Spleen (tissue), 11 donors: ENCODE measurements around the gene ADAMTS5. TPM values are rescaled to one million over a fixed set of nuclear protein-coding genes. Genes with fewer than 3 reads are reported as not detected.
A peak's percentile ranks its signal among the peaks of the same experiment; 100 is the strongest.

Experiments used
- DNase-seq: peaks from one replicate; pipeline ENCODE4 v3.0.0-alpha.2; 2020
- H3K27ac ChIP-seq, 8 donors: fragments of 200-600 bp; sonication (generic) in 7 of 8; 1 replicate in 4 of 8; 2 replicates in 4 of 8; pipeline versions ENCODE4 v1.5.0 to v1.8.0; 2016 to 2021; ENCODE audit warnings: inconsistent platforms in 4 of 8, mild to moderate bottlenecking in 4 of 8, moderate library complexity in 1 of 8
- H3K27me3 ChIP-seq, 7 donors: fragments of 200-600 bp; sonication (generic) in 6 of 7; replicated peaks in 1 of 7; 1 replicate in 4 of 7; 2 replicates in 3 of 7; pipeline versions ENCODE4 v1.5.0 to v1.8.0; 2016 to 2021; ENCODE audit warnings: inconsistent platforms in 3 of 7, mild to moderate bottlenecking in 1 of 7
- H3K36me3 ChIP-seq, 6 donors: fragments of 200-600 bp; sonication (generic) in 5 of 6; 1 replicate in 4 of 6; 2 replicates in 2 of 6; pipeline versions ENCODE4 v1.5.0 to v1.8.0; 2016 to 2021; ENCODE audit warnings: inconsistent platforms in 2 of 6
- H3K4me1 ChIP-seq, 6 donors: fragments of 200-600 bp; sonication (generic) in 5 of 6; 1 replicate in 3 of 6; 2 replicates in 3 of 6; pipeline versions ENCODE4 v1.5.0 to v1.8.0; 2016 to 2021; ENCODE audit warnings: inconsistent platforms in 3 of 6
- H3K4me3 ChIP-seq, 8 donors: fragments of 200-600 bp; sonication (generic) in 7 of 8; 1 replicate in 4 of 8; 2 replicates in 4 of 8; pipeline versions ENCODE4 v1.5.0 to v1.8.0; 2016 to 2021; ENCODE audit warnings: inconsistent platforms in 4 of 8, mild to moderate bottlenecking in 4 of 8, moderate library complexity in 2 of 8
- H3K9me3 ChIP-seq, 8 donors: fragments of 200-600 bp; sonication (generic) in 7 of 8; 1 replicate in 4 of 8; 2 replicates in 4 of 8; pipeline versions ENCODE4 v1.5.0 to v1.8.0; 2016 to 2021; ENCODE audit warnings: inconsistent platforms in 4 of 8
- CTCF ChIP-seq, 11 experiments: fragments of 200-600 bp in 7 of 11; fragments of 450-650 bp in 4 of 11; sonication (generic) in 4 of 11; IDR thresholded peaks in 8 of 11; conservative IDR thresholded peaks in 3 of 11; 1 replicate in 7 of 11; 2 replicates in 4 of 11; pipeline versions ENCODE4 v1.4.0 to v1.8.0; 2016 to 2021; ENCODE audit warnings: antibody characterized with exemption in 11 of 11, inconsistent platforms in 4 of 11, mild to moderate bottlenecking in 1 of 11
- POLR2A ChIP-seq, 3 donors: fragments of 450-650 bp; IDR thresholded peaks; one replicate each; pipeline ENCODE4 v1.5.1; 2017; ENCODE audit warnings: antibody characterized with exemption in 3 of 3, mild to moderate bottlenecking in 1 of 3
- POLR2AphosphoS5 ChIP-seq, 3 donors: sonication (generic); formaldehyde crosslinking; IDR thresholded peaks; one replicate each; pipeline ENCODE4 v1.5.1; 2017; ENCODE audit warnings: antibody characterized with exemption in 3 of 3
- WGBS, 5 donors: extraction: QIAGEN DNeasy Blood & Tissue Kit in 3 of 5; methylation state at CpG; one replicate each; pipeline versions ENCODE4 v1.1.5 to v1.1.7; 2013 to 2018; 5-methylcytosine and 5-hydroxymethylcytosine counted together
- intact Hi-C: fragments of 100-400 bp; cut with DNase I; formaldehyde crosslinking; loops from one replicate; pipeline ENCODE4 v1.15.0; 2023; ENCODE audit warnings: low total_unique reads
- polyA plus RNA-seq, 3 donors: library from polyadenylated mRNA; stranded (reverse); fragments of 200-250 nt; gene quantifications; one replicate each; pipeline ENCODE4 v1.2.1, GENCODE V29; 2013
- total RNA-seq, 7 donors: library from RNA; depleted of rRNA in 3 of 7; stranded (reverse); fragments of >200 nt in 3 of 7; fragmentation: NEBNext Ultra II Directional in 4 of 7; extraction: Animal tissue kit (Norgen Biotek cat#: 25700) in 4 of 7; gene quantifications; one replicate each; pipeline versions ENCODE4 v1.1.0 to v1.2.1, GENCODE V29; 2016 to 2021
- donor health status: healthy with polysubstance abuse.
- donor health status: DM: no; HTN: no; CAD: no; lungs with moderate emphysema.
- donor health status: DM: no; HTN: no; CAD: no.
- donor health status: Bipolar disorder and iron deficiency.
- donor health status: healthy.
- donor health status: DM: no; HTN: no; CAD: no.
- donor health status: DM: yes; HTN: yes; CAD: no.

The ADAMTS5 gene
- total and polyA plus RNA-seq, 10 donors, result 1.7 to 61.2 (median 29.3) TPM

- DNase-seq, result no peak
- no peak overlapping the region for H3K27ac ChIP-seq
- no peak for TF ChIP-seq CTCF (IDR thresholded peaks at IDR 0.05 in 8 of 11, conservative IDR thresholded peaks at IDR 0.05 in 3 of 11)
- TF ChIP-seq POLR2A (IDR thresholded peaks at IDR 0.05), result no peak
- no peak for TF ChIP-seq POLR2AphosphoS5 (IDR thresholded peaks at IDR 0.05)
- H3K27me3 ChIP-seq, result no peaks in the 10 kb centered on the region
- WGBS, 5 donors, result 44 to 63% (median 57%) methylated on average over 4 of the region's 4 CpGs
- peaks cover 0 to 36% (median 0%) of the 10 kb centered on the region in 6 donors for H3K36me3 ChIP-seq
- H3K9me3 ChIP-seq, result no peaks in the 10 kb centered on the region
- H3K4me3 ChIP-seq, result no peak overlapping the region
- H3K4me1 ChIP-seq, result no peaks in the 10 kb centered on the region
- intact Hi-C loops, result no loop called here
Observed at GRCh38 chr21:26933448-26933847, 33.4 kb downstream of the ADAMTS5 start.

DNA sequence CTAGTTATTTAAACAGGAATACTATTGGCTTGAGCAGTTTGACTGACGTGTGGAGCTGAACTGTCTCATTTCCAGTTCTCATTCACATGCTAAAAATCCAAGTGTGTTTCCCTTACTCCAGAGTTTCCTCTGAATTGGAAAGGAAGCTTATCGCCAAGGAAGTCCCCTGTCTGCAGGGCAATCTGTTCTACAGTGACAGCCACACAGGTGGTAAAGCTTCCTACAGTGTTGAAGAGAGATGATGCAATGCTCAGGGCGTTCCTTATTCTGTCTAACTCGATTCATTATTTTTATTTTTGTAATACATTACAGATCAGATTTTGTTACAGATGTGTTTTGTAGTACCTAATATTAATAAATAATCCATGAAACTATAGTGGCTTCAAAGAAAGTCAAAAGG, 41.3 kb downstream of the ADAMTS5 start:
- Histone ChIP-seq H3K27ac (no peak overlapping the region), H3K4me1 (no peaks in the 10 kb centered on the region), H3K9me3 (peaks cover 0 to 3% (median 0%) of the 10 kb centered on the region in 8 donors), H3K27me3 (no peaks in the 10 kb centered on the region), H3K4me3 (no peak overlapping the region), H3K36me3 (peaks cover 0 to 42% (median 2%) of the 10 kb centered on the region in 6 donors)
- intact Hi-C loops, result no loop called here
- 54 to 73% (median 62%) methylated on average over 4 of the region's 4 CpGs for WGBS, 5 donors
- no peak for DNase-seq
- TF ChIP-seq CTCF (IDR thresholded peaks at IDR 0.05 in 8 of 11, conservative IDR thresholded peaks at IDR 0.05 in 3 of 11) (no peak), POLR2AphosphoS5 (IDR thresholded peaks at IDR 0.05) (no peak), POLR2A (IDR thresholded peaks at IDR 0.05) (no peak)

GRCh38 chr21:26925122-26925521, 41.8 kb downstream of the ADAMTS5 start:
- H3K9me3 ChIP-seq, result peaks cover 0 to 3% (median 0%) of the 10 kb centered on the region in 8 donors
- no peaks in the 10 kb centered on the region for H3K27me3 ChIP-seq
- H3K4me1 ChIP-seq, result no peaks in the 10 kb centered on the region
- no peak overlapping the region for H3K27ac ChIP-seq
- WGBS, 5 donors, result 85 to 96% (median 86%) methylated on average over 2 of the region's 2 CpGs
- TF ChIP-seq CTCF (IDR thresholded peaks at IDR 0.05 in 8 of 11, conservative IDR thresholded peaks at IDR 0.05 in 3 of 11) (no peak), POLR2A (IDR thresholded peaks at IDR 0.05) (no peak), POLR2AphosphoS5 (IDR thresholded peaks at IDR 0.05) (no peak)
- H3K4me3 ChIP-seq, result no peak overlapping the region
- peaks cover 0 to 41% (median 2%) of the 10 kb centered on the region in 6 donors for H3K36me3 ChIP-seq
- DNase-seq, result no peak
- intact Hi-C loops, result no loop called here

DNA sequence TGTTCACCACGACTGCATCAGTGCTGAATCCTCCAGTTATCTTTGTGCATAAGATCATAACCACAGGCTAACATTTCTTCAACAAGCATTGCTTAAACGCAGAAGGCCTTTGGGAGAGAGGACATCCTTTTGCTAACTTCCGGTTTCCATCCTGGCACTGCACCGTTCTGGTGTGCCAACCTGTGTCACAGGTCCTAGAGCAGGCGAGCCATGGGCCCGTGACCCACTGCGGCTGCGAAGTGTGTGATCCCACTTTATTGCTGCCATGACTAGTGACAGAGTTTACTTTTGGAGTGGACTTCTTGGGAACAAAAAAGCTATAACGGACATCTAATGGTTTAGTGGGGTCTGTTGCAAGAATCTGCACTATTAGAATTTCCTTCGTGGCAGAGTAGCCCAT, 42.9 kb downstream of the ADAMTS5 start:
- intact Hi-C loops, result no loop called here

More for the DNA sequence above, 42.9 kb downstream of the ADAMTS5 start:
- 83 to 91% (median 87%) methylated on average over 10 of the region's 10 CpGs for WGBS, 5 donors
- Histone ChIP-seq H3K4me1 (no peaks in the 10 kb centered on the region), H3K9me3 (peaks cover 0 to 3% (median 0%) of the 10 kb centered on the region in 8 donors), H3K27me3 (no peaks in the 10 kb centered on the region), H3K4me3 (no peak overlapping the region), H3K27ac (no peak overlapping the region), H3K36me3 (peaks cover 0 to 35% (median 2%) of the 10 kb centered on the region in 6 donors)
- TF ChIP-seq CTCF (IDR thresholded peaks at IDR 0.05 in 8 of 11, conservative IDR thresholded peaks at IDR 0.05 in 3 of 11) (no peak), POLR2A (IDR thresholded peaks at IDR 0.05) (no peak), POLR2AphosphoS5 (IDR thresholded peaks at IDR 0.05) (no peak)
- DNase-seq, result peak; percentile 46
